T-helper 22 cell (primary cell): ENCODE measurements around the gene FASTK.

Experiments
- DNase-seq: peaks from one replicate; pipeline ENCODE4 v3.0.0-alpha.2; 2020; ENCODE audit warnings: low read depth

Gene FASTK

GRCh38 chr7:151082141-151083070 is 1.8 kb upstream of the FASTK start:
- no peak for DNase-seq

- DNase-seq, result no peak
Observed at GRCh38 chr7:151081170-151082101, 827 bp upstream of the FASTK start.

- no peak for DNase-seq
Observed at GRCh38 chr7:151080067-151080521, 515 bp downstream of the FASTK start.

- DNase-seq, result no peak
Observed at GRCh38 chr7:151079199-151079910, 1.3 kb downstream of the FASTK start.

GRCh38 chr7:151078233-151079040 is 2.2 kb downstream of the FASTK start:
- no peak for DNase-seq

- no peak for DNase-seq
Observed at GRCh38 chr7:151077705-151078232, 2.8 kb downstream of the FASTK start.

- DNase-seq, result no peak
Observed at GRCh38 chr7:151076863-151077704, 3.5 kb downstream of the FASTK start.

GRCh38 chr7:151075978-151076426 is 4.6 kb downstream of the FASTK start:
- DNase-seq, result no peak

- DNase-seq, result no peak
Observed at GRCh38 chr7:151075662-151075971, 5.0 kb downstream of the FASTK start.

GRCh38 chr7:151074817-151075661 is 5.6 kb downstream of the FASTK start:
- no peak for DNase-seq

- no peak for DNase-seq
Observed at GRCh38 chr7:151073990-151074389, 6.6 kb downstream of the FASTK start.

- DNase-seq, result no peak
Observed at GRCh38 chr7:151071032-151071866, 9.4 kb downstream of the FASTK start.

- no peak for DNase-seq
Observed at GRCh38 chr7:151070574-151070960, 10.0 kb downstream of the FASTK start.

- no peak for DNase-seq
Observed at GRCh38 chr7:151069841-151070573, 10.6 kb downstream of the FASTK start.

GRCh38 chr7:151068069-151068773 is 12.4 kb downstream of the FASTK start:
- no peak for DNase-seq

- DNase-seq, result no peak
Observed at GRCh38 chr7:151066273-151066974, 14.2 kb downstream of the FASTK start.
